Parathyroid adenoma (tissue), 2 donors: ENCODE results near the gene PLPP4.

Experiments used
- H2AFZ ChIP-seq: fragments of 300-600 bp; sonication (generic); one replicate; pipeline ENCODE4 v1.7.0; 2017; ENCODE audit warnings: antibody characterized with exemption, mild to moderate bottlenecking
- H3K27ac ChIP-seq: fragments of 300-600 bp; sonication (generic); one replicate; pipeline ENCODE4 v1.7.0; 2017
- H3K27me3 ChIP-seq: fragments of 300-600 bp; sonication (generic); one replicate; pipeline ENCODE4 v1.7.0; 2017; ENCODE audit warnings: low read length; ENCODE audit not compliant: control insufficient read depth, insufficient read depth
- H3K36me3 ChIP-seq: fragments of 300-600 bp; sonication (generic); one replicate; pipeline ENCODE4 v1.7.0; 2017; ENCODE audit warnings: low read length; ENCODE audit not compliant: control insufficient read depth, insufficient read depth
- H3K4me1 ChIP-seq: fragments of 300-600 bp; sonication (generic); one replicate; pipeline ENCODE4 v1.7.0; 2017; ENCODE audit warnings: control low read depth
- H3K4me2 ChIP-seq: fragments of 300-600 bp; sonication (generic); one replicate; pipeline ENCODE4 v1.7.0; 2017; ENCODE audit warnings: low read length
- H3K4me3 ChIP-seq: fragments of 300-600 bp; sonication (generic); one replicate; pipeline ENCODE4 v1.7.0; 2017; ENCODE audit warnings: low read depth, low read length
- H3K79me2 ChIP-seq: fragments of 300-600 bp; sonication (generic); one replicate; pipeline ENCODE4 v1.7.0; 2017; ENCODE audit warnings: control low read depth
- H3K9ac ChIP-seq: fragments of 300-600 bp; sonication (generic); one replicate; pipeline ENCODE4 v1.7.0; 2017; ENCODE audit warnings: mild to moderate bottlenecking
- H3K9me3 ChIP-seq: fragments of 300-600 bp; sonication (generic); one replicate; pipeline ENCODE4 v1.7.0; 2017; ENCODE audit warnings: low read length; ENCODE audit not compliant: control insufficient read depth
- CTCF ChIP-seq: fragments of 300-600 bp; sonication (generic); IDR thresholded peaks from one replicate; pipeline ENCODE4 v1.7.0; 2017; ENCODE audit warnings: antibody characterized with exemption, mild to moderate bottlenecking
- donor health status: primary hyperparathyroidism.

Gene PLPP4

GRCh38 chr10:120543291-120543690, 86.3 kb downstream of the PLPP4 start:
- Histone ChIP-seq H3K79me2 (no peaks in the 10 kb centered on the region), H3K27ac (no peak overlapping the region), H3K36me3 (no peaks in the 10 kb centered on the region), H3K4me2 (no peak overlapping the region), H2AFZ (no peak overlapping the region), H3K9ac (no peak overlapping the region), H3K9me3 (no peaks in the 10 kb centered on the region), H3K4me3 (no peak overlapping the region), H3K4me1 (no peaks in the 10 kb centered on the region), H3K27me3 (no peaks in the 10 kb centered on the region)
- TF ChIP-seq CTCF, result no peak

- Histone ChIP-seq H3K27ac (no peak overlapping the region), H3K36me3 (no peaks in the 10 kb centered on the region), H3K4me3 (no peak overlapping the region), H3K4me2 (no peak overlapping the region), H3K4me1 (no peaks in the 10 kb centered on the region), H3K9me3 (no peaks in the 10 kb centered on the region), H3K9ac (no peak overlapping the region), H2AFZ (no peak overlapping the region), H3K79me2 (no peaks in the 10 kb centered on the region), H3K27me3 (no peaks in the 10 kb centered on the region)
- no peak for TF ChIP-seq CTCF
Observed at GRCh38 chr10:120548210-120548609, 91.2 kb downstream of the PLPP4 start.

GRCh38 chr10:120552262-120552661, 95.2 kb downstream of the PLPP4 start:
- Histone ChIP-seq H3K27me3 (no peaks in the 10 kb centered on the region), H3K79me2 (no peaks in the 10 kb centered on the region), H3K4me2 (no peak overlapping the region), H3K4me1 (no peaks in the 10 kb centered on the region), H3K9ac (no peak overlapping the region), H3K27ac (no peak overlapping the region), H2AFZ (no peak overlapping the region), H3K9me3 (no peaks in the 10 kb centered on the region), H3K36me3 (no peaks in the 10 kb centered on the region), H3K4me3 (no peak overlapping the region)
- TF ChIP-seq CTCF, result no peak

GRCh38 chr10:120553911-120554310, 96.9 kb downstream of the PLPP4 start:
- no peak overlapping the region for H3K27ac ChIP-seq
- H3K27me3 ChIP-seq, result no peaks in the 10 kb centered on the region
- H3K4me1 ChIP-seq, result no peaks in the 10 kb centered on the region
- no peak overlapping the region for H2AFZ ChIP-seq
- no peaks in the 10 kb centered on the region for H3K79me2 ChIP-seq
- H3K36me3 ChIP-seq, result no peaks in the 10 kb centered on the region
- H3K9ac ChIP-seq, result no peak overlapping the region
- no peak for TF ChIP-seq CTCF
- no peaks in the 10 kb centered on the region for H3K9me3 ChIP-seq
- no peak overlapping the region for H3K4me3 ChIP-seq
- no peak overlapping the region for H3K4me2 ChIP-seq

GRCh38 chr10:120555436-120555835, 98.4 kb downstream of the PLPP4 start:
- Histone ChIP-seq H3K4me1 (no peaks in the 10 kb centered on the region), H3K4me2 (no peak overlapping the region), H3K9ac (no peak overlapping the region), H3K27me3 (no peaks in the 10 kb centered on the region), H3K36me3 (no peaks in the 10 kb centered on the region), H3K27ac (no peak overlapping the region), H2AFZ (no peak overlapping the region), H3K79me2 (no peaks in the 10 kb centered on the region), H3K4me3 (no peak overlapping the region), H3K9me3 (no peaks in the 10 kb centered on the region)
- TF ChIP-seq CTCF, result no peak
